Esophagus muscularis mucosa (tissue), 2 donors: ENCODE results near the gene DNAJC3.

ENCODE experiments used
- POLR2A ChIP-seq: fragments of 450-650 bp; IDR thresholded peaks from one replicate; pipeline ENCODE4 v1.6.1; 2017; ENCODE audit warnings: antibody characterized with exemption, moderate library complexity, mild to moderate bottlenecking, low read depth
- POLR2AphosphoS5 ChIP-seq, 2 donors: sonication (generic); formaldehyde crosslinking; IDR thresholded peaks; one replicate each; pipeline ENCODE4 v1.6.1; 2017; ENCODE audit warnings: antibody characterized with exemption in 2 of 2

GRCh38 chr13:95703576-95703975 lies 26.6 kb downstream of the DNAJC3 start:
- TF ChIP-seq POLR2AphosphoS5 (IDR thresholded peaks at IDR 0.05) (no peak), POLR2A (no peak)
